Measurements from ENCODE around the gene TBX10.
"Not testable (repeated sequence)": the region's sequence is repeated elsewhere in the genome, so short reads cannot be mapped to it uniquely, and the experiment has no call there.

The TBX10 gene

GRCh38 chr11:67599149-67599548 is 40.4 kb downstream of the TBX10 start:
- no peaks in the 10 kb centered on the region for H3K36me3 ChIP-seq
- H3K4me3 ChIP-seq (ENCODE audit: low read depth, low read length): no peak overlapping the region
- no peaks in the 10 kb centered on the region for H3K4me1 ChIP-seq
- no peak for TF ChIP-seq CTCF (IDR thresholded peaks at IDR 0.05; ENCODE audit: low read depth, low read length)
- 0 out of 2 replicates have a peak, but pooled peaks cover 3% of the 10 kb centered on the region for H3K9me3 ChIP-seq
- DNase-seq: no peak
- H3K27me3 ChIP-seq: peaks cover 15% of the 10 kb centered on the region

DNA sequence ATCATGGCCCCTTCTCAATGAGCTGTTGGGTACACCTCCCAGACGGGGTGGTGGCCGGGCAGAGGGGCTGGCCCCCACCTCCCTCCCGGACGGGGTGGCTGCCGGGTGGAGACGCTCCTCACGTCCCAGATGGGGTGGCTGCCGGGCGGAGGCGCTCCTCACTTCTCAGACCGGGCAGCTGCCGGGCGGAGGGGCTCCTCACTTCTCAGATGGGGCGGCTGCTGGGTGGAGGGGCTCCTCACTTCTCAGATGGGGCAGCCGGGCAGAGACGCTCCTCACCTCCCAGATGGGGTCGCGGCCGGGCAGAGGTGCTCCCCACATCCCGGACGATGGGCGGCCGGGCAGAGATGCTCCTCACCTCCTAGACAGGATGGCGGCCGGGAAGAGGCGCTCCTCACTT is 41.6 kb downstream of the TBX10 start:
- H3K9me3 ChIP-seq; H3K36me3 ChIP-seq; H3K4me3 ChIP-seq (ENCODE audit: low read depth, low read length); H3K4me1 ChIP-seq; DNase-seq: not testable (repeated sequence)
- H3K27me3 ChIP-seq: peaks cover 15% of the 10 kb centered on the region

GRCh38 chr11:67597458-67597857 is 42.1 kb downstream of the TBX10 start:
- H3K27me3 ChIP-seq: peaks cover 15% of the 10 kb centered on the region
- not testable (repeated sequence) for H3K36me3 ChIP-seq; H3K4me1 ChIP-seq; H3K4me3 ChIP-seq (ENCODE audit: low read depth, low read length); H3K9me3 ChIP-seq; DNase-seq

DNA sequence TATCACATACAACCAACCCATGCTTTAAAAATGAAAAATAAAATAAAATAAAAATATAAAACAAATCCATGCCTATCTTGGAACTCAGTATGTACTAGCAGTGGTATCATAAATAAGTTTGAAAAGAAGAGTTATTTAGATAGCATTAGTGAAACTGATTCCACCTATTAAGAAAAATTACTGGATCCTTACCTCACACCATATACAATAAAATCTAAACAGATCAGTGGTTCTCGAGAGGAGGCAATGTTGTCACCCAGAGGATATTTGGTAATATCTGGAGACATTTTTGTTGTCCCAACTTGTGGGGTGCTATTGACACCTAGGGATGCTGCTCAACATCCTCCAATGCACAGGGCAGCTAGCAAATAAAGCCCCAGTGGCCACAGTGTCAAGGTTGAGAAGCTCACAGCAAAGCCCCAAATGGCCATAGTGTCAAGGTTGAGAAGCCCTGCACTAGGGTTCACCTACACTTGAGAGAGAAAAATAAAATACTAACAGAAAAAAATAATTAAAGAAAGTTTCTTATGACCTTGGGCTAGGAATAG is 42.7 kb downstream of the TBX10 start:
- H3K9me3 ChIP-seq: 0 out of 2 replicates have a peak, but pooled peaks cover 3% of the 10 kb centered on the region

GRCh38 chr11:67594480-67594879 is 45.1 kb downstream of the TBX10 start:
- Histone ChIP-seq H3K9me3 (0 out of 2 replicates have a peak, but pooled peaks cover 3% of the 10 kb centered on the region), H3K27me3 (peaks cover 6% of the 10 kb centered on the region; the same call in 1 of the 2 replicates), H3K36me3 (no peaks in the 10 kb centered on the region), H3K4me3 (ENCODE audit: low read depth, low read length) (no peak overlapping the region), H3K4me1 (no peaks in the 10 kb centered on the region)
- no peak for TF ChIP-seq CTCF (IDR thresholded peaks at IDR 0.05; ENCODE audit: low read depth, low read length)
- DNase-seq: no peak

More for the DNA sequence above, 42.7 kb downstream of the TBX10 start:
- Histone ChIP-seq H3K4me1 (no peaks in the 10 kb centered on the region), H3K27me3 (peaks cover 15% of the 10 kb centered on the region), H3K4me3 (ENCODE audit: low read depth, low read length) (no peak overlapping the region), H3K36me3 (no peaks in the 10 kb centered on the region)
- DNase-seq: no peak
- TF ChIP-seq CTCF (IDR thresholded peaks at IDR 0.05; ENCODE audit: low read depth, low read length): no peak

GRCh38 chr11:67593565-67593905 is 46.0 kb downstream of the TBX10 start:
- Histone ChIP-seq H3K27me3 (no peaks in the 10 kb centered on the region), H3K36me3 (no peaks in the 10 kb centered on the region), H3K4me1 (no peaks in the 10 kb centered on the region), H3K4me3 (ENCODE audit: low read depth, low read length) (no peak overlapping the region), H3K9me3 (0 out of 2 replicates have a peak, but pooled peaks cover 3% of the 10 kb centered on the region)
- no peak for TF ChIP-seq CTCF (IDR thresholded peaks at IDR 0.05; ENCODE audit: low read depth, low read length)
- DNase-seq: no peak

DNA sequence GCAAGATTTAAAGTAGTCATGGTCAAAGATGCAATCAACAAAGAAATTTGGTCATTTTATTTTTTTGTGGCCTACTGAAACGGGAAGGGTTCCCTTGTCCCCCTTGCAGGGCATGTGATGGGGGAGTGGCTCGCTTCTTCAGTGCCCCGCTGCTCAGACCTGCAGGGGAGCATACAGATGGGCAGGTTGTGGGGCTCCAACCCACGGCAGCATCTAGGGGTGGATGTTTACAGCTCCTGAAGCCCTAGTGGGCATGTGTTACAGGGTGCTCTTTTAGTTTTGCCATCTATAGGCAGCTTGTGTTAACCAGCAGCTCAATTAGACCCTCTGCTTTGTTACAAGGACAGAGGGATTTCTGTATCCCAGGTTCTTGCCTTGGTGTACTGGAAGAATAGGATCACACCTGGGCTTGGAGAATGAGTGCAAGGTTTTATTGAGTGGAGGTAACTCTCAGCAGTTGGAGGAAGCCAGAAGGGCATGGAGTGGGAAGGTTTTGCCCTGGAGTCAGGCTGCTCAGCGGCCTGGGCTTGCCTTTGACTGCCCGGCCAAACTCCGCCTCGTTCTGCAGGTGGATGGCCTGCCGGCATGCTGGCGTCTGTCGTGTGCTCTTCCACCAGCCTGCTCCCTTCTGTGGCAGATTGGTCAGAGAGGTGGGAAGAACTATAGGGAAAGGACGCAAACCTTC is 46.5 kb downstream of the TBX10 start:
- no peak overlapping the region for H3K4me3 ChIP-seq (ENCODE audit: low read depth, low read length)
- DNase-seq: no peak
- H3K27me3 ChIP-seq: no peaks in the 10 kb centered on the region
- no peak for TF ChIP-seq CTCF (IDR thresholded peaks at IDR 0.05; ENCODE audit: low read depth, low read length)
- no peaks in the 10 kb centered on the region for H3K4me1 ChIP-seq
- 0 out of 2 replicates have a peak, but pooled peaks cover 3% of the 10 kb centered on the region for H3K9me3 ChIP-seq
- peaks cover 1% of the 10 kb centered on the region; the same call in 1 of the 2 replicates for H3K36me3 ChIP-seq

DNA sequence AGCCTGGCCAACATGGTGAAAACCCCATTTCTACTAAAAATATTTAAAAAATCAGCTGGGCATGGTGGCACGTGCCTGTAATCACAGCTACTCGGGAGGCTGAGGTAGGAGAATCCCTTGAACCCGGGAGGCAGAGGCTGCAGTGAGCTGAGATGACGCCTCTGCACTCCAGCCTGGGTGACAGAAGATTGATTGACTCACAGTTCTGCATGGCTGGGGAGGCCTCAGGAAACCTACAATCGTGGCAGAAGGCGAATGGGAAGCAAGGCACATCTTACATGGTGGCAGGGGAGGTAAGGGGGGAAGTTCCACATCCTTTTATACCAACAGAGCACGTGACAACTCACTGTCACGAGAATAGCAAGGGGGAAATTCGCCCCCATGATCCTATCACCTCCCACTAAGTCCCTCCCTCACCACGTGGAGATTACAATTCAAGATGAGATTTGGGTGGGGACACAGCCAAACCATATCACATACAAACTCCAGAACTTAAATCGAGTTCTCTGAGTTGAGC is 50.6 kb downstream of the TBX10 start:
- peaks cover 22% of the 10 kb centered on the region for H3K36me3 ChIP-seq
- not testable (repeated sequence) for H3K9me3 ChIP-seq; H3K27me3 ChIP-seq; DNase-seq; H3K4me3 ChIP-seq (ENCODE audit: low read depth, low read length); H3K4me1 ChIP-seq

Measured in BE2C (cell line).